ENCODE measurements around the gene HCFC2. TPM values are rescaled to one million over a fixed set of nuclear protein-coding genes. Genes with fewer than 3 reads are reported as not detected.

The HCFC2 gene
- polyA plus RNA-seq, 1 donor (not counting 4 experiments of a cell fraction or from before 2014, with no cell fraction given) = 8.3 TPM

DNA sequence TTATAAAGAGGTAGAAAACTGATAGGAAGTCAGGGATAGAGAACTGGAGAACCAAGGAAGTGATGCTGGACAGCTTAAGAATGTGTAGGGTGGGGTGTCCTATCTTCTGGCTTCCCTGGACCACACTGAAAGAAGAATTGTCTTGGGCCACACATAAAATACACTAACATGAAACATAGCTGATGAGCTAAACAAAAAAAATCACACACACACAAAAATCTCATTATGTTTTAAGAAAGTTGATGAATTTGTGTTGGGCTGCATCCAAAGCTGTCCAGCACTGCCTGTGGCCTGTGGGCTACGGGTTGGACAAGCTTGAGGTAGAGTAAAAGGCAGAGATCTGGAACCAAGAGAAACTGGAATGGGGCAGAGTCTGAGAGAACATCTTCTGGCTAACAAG lies 21.8 kb upstream of the HCFC2 start:
- H4K20me1 ChIP-seq (ENCODE audit: control insufficient read depth, extremely low read depth, insufficient read depth, low read length) = no peaks in the 10 kb centered on the region
- H3K9me1 ChIP-seq (ENCODE audit: control insufficient read depth, extremely low read depth, insufficient read depth, low read length) = no peaks in the 10 kb centered on the region
- FAIRE-seq = no peak
- dilution Hi-C loops (cut with MboI; ENCODE audit: extremely low pct_ligation_motif_present, low sequenced_read_pairs) = no loop called here
- no peak overlapping the region for H3K27ac ChIP-seq (ENCODE audit: control insufficient read depth, insufficient read depth, low read length)
- DNase-seq (ENCODE audit: low read depth, low spot score) = no peak
- no peak overlapping the region for H2AFZ ChIP-seq (ENCODE audit: control insufficient read depth, low read length)
- H3K4me2 ChIP-seq (ENCODE audit: control insufficient read depth, extremely low read depth, insufficient read depth, low read depth, low read length) = no peak overlapping the region
- no peak overlapping the region for H3K9ac ChIP-seq (ENCODE audit: control insufficient read depth, extremely low read depth, insufficient read depth, low read length)
- no peak overlapping the region for H3K4me3 ChIP-seq (ENCODE audit: control insufficient read depth in 2 of 3, extremely low read depth in 1 of 3, insufficient read depth in 2 of 3, low read depth in 1 of 3, low read length in 3 of 3)
- no peaks in the 10 kb centered on the region for H3K4me1 ChIP-seq (ENCODE audit: control insufficient read depth, extremely low read depth, insufficient read depth, low read length)
- TF ChIP-seq CTCF (optimal IDR thresholded peaks at IDR 0.05 in 1 of 3, IDR thresholded peaks at IDR 0.05 in 1 of 3, conservative IDR thresholded peaks at IDR 0.05 in 1 of 3; ENCODE audit: extremely low read depth in 1 of 3, insufficient read depth in 2 of 3, low read length in 3 of 3) (no peak), EZH2 (IDR thresholded peaks at IDR 0.05; ENCODE audit: low read length) (no peak)
- H3K79me2 ChIP-seq (ENCODE audit: control insufficient read depth, insufficient read depth, low read length) = no peaks in the 10 kb centered on the region
- H3K9me3 ChIP-seq (ENCODE audit: control insufficient read depth, low read depth, low read length) = no peaks in the 10 kb centered on the region
- no peaks in the 10 kb centered on the region for H3K36me3 ChIP-seq (ENCODE audit: control insufficient read depth in 2 of 2, extremely low read depth in 1 of 2, insufficient read depth in 2 of 2, low read length in 2 of 2)
- no peaks in the 10 kb centered on the region for H3K27me3 ChIP-seq (ENCODE audit: control insufficient read depth, extremely low read depth, insufficient read depth, low read length)

DNA sequence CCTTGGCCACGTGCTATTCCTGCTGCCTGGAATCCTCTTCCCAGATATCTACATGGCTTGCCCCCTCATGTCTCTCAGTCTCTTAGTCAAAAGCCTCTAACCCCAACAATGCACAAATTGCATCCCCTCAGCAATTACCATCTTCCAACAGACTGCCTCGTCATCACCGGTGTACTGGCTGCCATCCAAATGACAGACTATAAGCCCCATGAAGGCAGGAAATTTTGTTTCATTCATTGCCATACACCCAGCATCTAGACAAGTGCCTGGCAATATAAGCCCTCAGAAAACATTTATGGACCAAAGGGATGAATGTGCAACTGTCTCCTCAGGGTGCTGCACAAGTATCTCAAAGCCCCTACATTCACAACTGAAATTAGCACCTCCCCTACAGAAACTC lies 20.2 kb upstream of the HCFC2 start:
- FAIRE-seq = no peak
- H3K79me2 ChIP-seq (ENCODE audit: control insufficient read depth, insufficient read depth, low read length) = no peaks in the 10 kb centered on the region
- dilution Hi-C loops (cut with MboI; ENCODE audit: extremely low pct_ligation_motif_present, low sequenced_read_pairs) = no loop called here

More for the DNA sequence above, 20.2 kb upstream of the HCFC2 start:
- Histone ChIP-seq H3K4me2 (ENCODE audit: control insufficient read depth, extremely low read depth, insufficient read depth, low read depth, low read length) (no peak overlapping the region), H3K9ac (ENCODE audit: control insufficient read depth, extremely low read depth, insufficient read depth, low read length) (no peak overlapping the region), H3K27me3 (ENCODE audit: control insufficient read depth, extremely low read depth, insufficient read depth, low read length) (no peaks in the 10 kb centered on the region), H2AFZ (ENCODE audit: control insufficient read depth, low read length) (no peak overlapping the region), H3K4me3 (ENCODE audit: control insufficient read depth in 2 of 3, extremely low read depth in 1 of 3, insufficient read depth in 2 of 3, low read depth in 1 of 3, low read length in 3 of 3) (no peak overlapping the region), H3K9me1 (ENCODE audit: control insufficient read depth, extremely low read depth, insufficient read depth, low read length) (no peaks in the 10 kb centered on the region), H4K20me1 (ENCODE audit: control insufficient read depth, extremely low read depth, insufficient read depth, low read length) (no peaks in the 10 kb centered on the region), H3K9me3 (ENCODE audit: control insufficient read depth, low read depth, low read length) (no peaks in the 10 kb centered on the region), H3K4me1 (ENCODE audit: control insufficient read depth, extremely low read depth, insufficient read depth, low read length) (peaks cover 3% of the 10 kb centered on the region), H3K36me3 (ENCODE audit: control insufficient read depth in 2 of 2, extremely low read depth in 1 of 2, insufficient read depth in 2 of 2, low read length in 2 of 2) (no peaks in the 10 kb centered on the region), H3K27ac (ENCODE audit: control insufficient read depth, insufficient read depth, low read length) (no peak overlapping the region)
- DNase-seq (ENCODE audit: low read depth, low spot score) = no peak
- TF ChIP-seq EZH2 (IDR thresholded peaks at IDR 0.05; ENCODE audit: low read length) = no peak
- no peak for TF ChIP-seq CTCF (optimal IDR thresholded peaks at IDR 0.05 in 1 of 3, IDR thresholded peaks at IDR 0.05 in 1 of 3, conservative IDR thresholded peaks at IDR 0.05 in 1 of 3; ENCODE audit: extremely low read depth in 1 of 3, insufficient read depth in 2 of 3, low read length in 3 of 3)

Data from keratinocyte (primary cell).